Limb (tissue), 2 donors: Measurements from ENCODE around the gene JAKMIP2.
A peak's percentile ranks its signal among the peaks of the same experiment; 100 is the strongest.
"Not testable (repeated sequence)": the region's sequence is repeated elsewhere in the genome, so short reads cannot be mapped to it uniquely, and the experiment has no call there.

Source experiments
- DNase-seq, 2 donors: peaks; one replicate each; pipeline ENCODE4 v3.0.0-alpha.2; 2016; ENCODE audit errors: extremely low spot score in 2 of 2

Gene JAKMIP2

GRCh38 chr5:147659166-147659929 is 123.2 kb downstream of the JAKMIP2 start:
- no peak for DNase-seq

- no peak for DNase-seq
Observed at GRCh38 chr5:147658293-147658932, 124.1 kb downstream of the JAKMIP2 start.

- DNase-seq: no peak
Observed at GRCh38 chr5:147648597-147648996, 133.9 kb downstream of the JAKMIP2 start.

GRCh38 chr5:147645197-147645596 is 137.3 kb downstream of the JAKMIP2 start:
- DNase-seq: no peak

- DNase-seq: peak in 1 of 2 donors; percentile 25
Observed at GRCh38 chr5:147644460-147644859, 138.1 kb downstream of the JAKMIP2 start.

- DNase-seq: no peak
Observed at GRCh38 chr5:147643142-147643541, 139.4 kb downstream of the JAKMIP2 start.

GRCh38 chr5:147642666-147643065 is 139.9 kb downstream of the JAKMIP2 start:
- DNase-seq: no peak

GRCh38 chr5:147639321-147639720 is 143.2 kb downstream of the JAKMIP2 start:
- no peak for DNase-seq

- DNase-seq: no peak
Observed at GRCh38 chr5:147636729-147636984, 145.9 kb downstream of the JAKMIP2 start.

GRCh38 chr5:147635882-147636728 is 146.4 kb downstream of the JAKMIP2 start:
- no peak for DNase-seq

- not testable (repeated sequence) for DNase-seq
Observed at GRCh38 chr5:147635439-147635838, 147.1 kb downstream of the JAKMIP2 start.

- DNase-seq: no peak
Observed at GRCh38 chr5:147633173-147633572, 149.4 kb downstream of the JAKMIP2 start.

- no peak for DNase-seq
Observed at GRCh38 chr5:147631428-147632003, 151.0 kb downstream of the JAKMIP2 start.

- no peak for DNase-seq
Observed at GRCh38 chr5:147629196-147629595, 153.3 kb downstream of the JAKMIP2 start.

- DNase-seq: peak; percentile 73 to 78
Observed at GRCh38 chr5:147628058-147628895, 154.3 kb downstream of the JAKMIP2 start.

- DNase-seq: no peak
Observed at GRCh38 chr5:147626464-147626863, 156.1 kb downstream of the JAKMIP2 start.

GRCh38 chr5:147621016-147621415 is 161.5 kb downstream of the JAKMIP2 start:
- DNase-seq: no peak

GRCh38 chr5:147619281-147619878 is 163.1 kb downstream of the JAKMIP2 start:
- no peak for DNase-seq

- no peak for DNase-seq
Observed at GRCh38 chr5:147617711-147618350, 164.7 kb downstream of the JAKMIP2 start.

- no peak for DNase-seq
Observed at GRCh38 chr5:147617191-147617606, 165.3 kb downstream of the JAKMIP2 start.
